GM12892 (cell line): ENCODE measurements around the gene CFAP107.
"Not testable (repeated sequence)": the region's sequence is repeated elsewhere in the genome, so short reads cannot be mapped to it uniquely, and the experiment has no call there.

Experiments
- DNase-seq: peaks from one replicate; pipeline ENCODE4 v3.0.0; 2011; ENCODE audit not compliant: insufficient read length
- FAIRE-seq: peaks from 2 replicates; lab custom pipeline; 2011; peaks lifted over from hg19 to GRCh38; lab: Jason Lieb, UNC
- POLR2A ChIP-seq: IDR thresholded peaks from 2 replicates; pipeline ENCODE4 v1.6.1; 2011; ENCODE audit warnings: low read depth, low read length, control low read depth
- POLR2AphosphoS5 ChIP-seq: IDR thresholded peaks from 2 replicates; pipeline ENCODE4 v1.6.1; 2011; ENCODE audit warnings: low read depth, low read length, control low read depth
- TAF1 ChIP-seq: IDR thresholded peaks from 2 replicates; pipeline ENCODE4 v1.6.1; 2011; ENCODE audit warnings: low read depth, mild to moderate bottlenecking, control low read depth, low read length, borderline replicate concordance

The CFAP107 gene

DNA sequence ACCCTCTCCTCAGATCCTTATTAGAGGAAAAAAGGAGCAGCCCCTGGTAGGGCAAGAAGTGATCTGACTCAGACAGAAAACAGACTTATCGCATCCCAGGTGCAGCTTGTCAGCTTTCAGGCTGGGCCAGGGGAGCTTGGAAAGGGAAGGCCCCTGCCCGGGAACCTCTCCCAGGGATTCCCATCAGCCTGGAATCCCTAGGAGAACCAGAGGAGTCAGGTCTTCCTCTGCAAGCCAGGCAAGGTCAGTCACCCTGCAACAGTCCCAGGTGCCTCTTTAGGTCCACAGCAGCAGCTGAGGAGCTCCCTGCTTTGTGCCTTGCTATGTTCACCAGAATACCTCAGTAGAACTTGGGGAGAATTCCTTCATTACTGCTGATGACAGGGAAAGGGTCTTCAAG, 24.6 kb downstream of the CFAP107 start:
- FAIRE-seq: no peak
- TF ChIP-seq POLR2AphosphoS5 (no peak), POLR2A (no peak), TAF1 (no peak)

GRCh38 chr1:12771186-12771585, 25.2 kb downstream of the CFAP107 start:
- no peak for TF ChIP-seq POLR2A
- no peak for TF ChIP-seq POLR2AphosphoS5
- no peak for TF ChIP-seq TAF1
- DNase-seq: no peak
- FAIRE-seq: no peak

More for the DNA sequence above, 24.6 kb downstream of the CFAP107 start:
- no peak for DNase-seq

DNA sequence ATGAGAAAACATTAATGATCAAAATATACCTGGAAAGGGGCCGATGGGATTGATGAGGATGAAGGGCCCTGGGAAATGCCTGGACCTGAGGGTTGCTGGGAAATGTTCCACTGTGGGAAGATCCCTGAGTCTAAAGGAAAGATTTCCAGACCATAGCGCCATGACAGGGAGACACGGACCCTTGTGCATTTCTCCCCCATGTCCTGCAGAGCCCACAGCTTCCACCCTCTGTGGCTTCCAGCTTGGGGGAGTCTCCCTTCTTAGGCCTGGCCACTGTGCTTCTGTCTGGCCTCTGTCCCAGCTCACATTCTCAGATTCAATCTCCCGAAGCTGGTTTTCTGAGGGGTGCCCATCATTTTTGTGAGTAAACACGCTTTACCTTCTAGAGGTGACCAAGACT, 26.5 kb downstream of the CFAP107 start:
- no peak for FAIRE-seq
- DNase-seq: no peak
- TF ChIP-seq POLR2AphosphoS5 (no peak), TAF1 (no peak), POLR2A (no peak)

GRCh38 chr1:12773438-12773837, 27.4 kb downstream of the CFAP107 start, which contains the start of gene PRAMEF12:
Gene PRAMEF12 (plus strand): TSS chr1:12773738. CDS start chr1:12774868, 1,130 bp downstream.
- no peak for TF ChIP-seq POLR2A
- TF ChIP-seq POLR2AphosphoS5: no peak
- TF ChIP-seq TAF1: no peak
- no peak for FAIRE-seq
- no peak for DNase-seq

DNA sequence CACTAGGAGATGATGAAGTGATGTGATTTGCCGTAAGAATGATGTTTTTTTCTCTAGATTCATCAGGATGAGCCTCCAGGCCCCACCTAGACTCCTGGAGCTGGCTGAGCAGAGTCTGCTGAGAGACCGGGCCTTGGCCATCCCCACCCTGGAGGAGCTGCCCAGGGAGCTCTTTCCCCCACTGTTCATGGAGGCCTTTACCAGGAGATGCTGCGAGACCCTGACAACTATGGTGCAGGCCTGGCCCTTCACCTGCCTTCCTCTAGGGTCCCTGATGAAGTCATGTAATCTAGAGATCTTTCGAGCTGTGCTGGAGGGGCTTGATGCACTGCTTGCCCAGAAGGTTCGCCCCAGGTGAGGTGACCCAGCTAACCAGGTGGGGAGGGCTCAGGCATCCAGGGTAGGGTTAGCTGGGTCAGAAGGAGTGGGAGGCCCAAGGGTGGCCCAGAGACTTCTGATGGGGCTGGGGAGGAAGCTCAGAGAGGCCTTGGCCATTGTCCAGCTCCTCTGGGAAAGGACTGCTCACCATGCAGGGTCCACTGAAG, 28.9 kb downstream of the CFAP107 start:
- no peak for TF ChIP-seq TAF1
- TF ChIP-seq POLR2AphosphoS5: no peak
- no peak for TF ChIP-seq POLR2A
- DNase-seq: no peak
- no peak for FAIRE-seq

GRCh38 chr1:12775443-12775842, 29.4 kb downstream of the CFAP107 start:
- DNase-seq: no peak
- TF ChIP-seq POLR2A: no peak
- no peak for TF ChIP-seq TAF1
- TF ChIP-seq POLR2AphosphoS5: no peak
- no peak for FAIRE-seq

GRCh38 chr1:12776801-12777557, 31.0 kb downstream of the CFAP107 start:
- FAIRE-seq (no peak), DNase-seq (no peak)
- no peak for TF ChIP-seq POLR2A
- no peak for TF ChIP-seq POLR2AphosphoS5
- TF ChIP-seq TAF1: no peak

DNA sequence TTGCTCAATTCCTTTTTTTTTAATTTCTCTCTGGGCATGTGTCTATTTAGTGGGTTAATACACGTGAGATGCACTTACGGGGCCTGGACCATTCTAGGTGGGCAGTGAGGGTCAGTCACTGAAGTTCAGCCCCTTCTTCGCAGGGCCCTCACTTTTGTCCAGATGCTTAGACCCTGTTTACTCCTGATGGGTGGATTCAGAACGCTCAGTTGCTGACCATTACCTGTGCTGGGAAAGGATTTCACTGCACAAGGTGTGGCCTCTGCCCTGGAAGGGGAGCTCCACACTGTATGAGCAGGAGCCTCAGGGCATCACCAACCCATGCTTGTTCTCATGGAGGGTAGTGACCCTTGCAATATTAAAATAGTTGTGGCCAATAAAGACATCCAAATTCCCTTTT, 32.1 kb downstream of the CFAP107 start:
- DNase-seq (no peak), FAIRE-seq (no peak)
- TF ChIP-seq POLR2A (no peak), POLR2AphosphoS5 (no peak), TAF1 (no peak)

- TF ChIP-seq POLR2A (no peak), TAF1 (no peak), POLR2AphosphoS5 (no peak)
- no peak for DNase-seq
- FAIRE-seq: no peak
Observed at GRCh38 chr1:12778907-12779306, 32.9 kb downstream of the CFAP107 start.

GRCh38 chr1:12781488-12781887, 35.5 kb downstream of the CFAP107 start:
- FAIRE-seq, DNase-seq: not testable (repeated sequence)

- not testable (repeated sequence) for FAIRE-seq, DNase-seq
Observed at GRCh38 chr1:12783783-12784182, 37.8 kb downstream of the CFAP107 start.

DNA sequence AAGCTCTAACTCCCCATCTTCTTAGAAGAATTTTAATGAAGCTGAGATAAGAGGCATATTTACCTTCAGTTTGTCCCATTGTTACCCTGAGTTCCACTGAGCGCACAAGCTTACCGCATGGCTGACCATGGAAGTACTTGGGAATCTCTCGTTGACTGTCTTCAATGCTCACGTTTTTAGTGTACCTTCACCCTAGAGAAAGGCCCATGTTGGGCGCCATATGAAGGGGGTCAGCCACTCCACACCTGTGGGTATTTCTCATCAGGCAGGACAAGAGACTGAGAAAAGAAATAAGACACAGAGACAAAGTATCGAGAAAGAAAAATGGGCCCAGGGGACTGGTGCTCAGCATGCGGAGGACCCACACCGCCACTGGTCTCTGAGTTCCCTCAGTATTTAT, 38.7 kb downstream of the CFAP107 start:
- not testable (repeated sequence) for DNase-seq, FAIRE-seq

DNA sequence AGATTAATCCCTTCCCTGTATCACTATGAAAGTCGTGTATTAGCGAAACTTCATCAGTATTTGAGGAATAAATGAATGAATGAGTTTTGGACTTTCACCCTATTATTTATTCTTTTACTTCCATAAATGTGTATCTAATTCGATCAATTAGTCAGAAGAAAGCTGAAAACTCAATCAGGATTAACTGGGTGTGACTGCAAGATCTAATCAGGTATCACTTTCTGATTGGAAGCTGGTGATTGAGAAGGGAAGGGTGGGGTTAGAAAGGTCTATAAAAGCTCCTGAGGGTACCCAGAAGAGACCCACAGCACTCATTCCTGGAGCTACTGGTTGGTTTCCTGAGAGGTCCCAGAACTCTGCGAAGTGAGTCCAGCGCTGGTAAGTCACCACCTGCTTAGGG, 45.1 kb downstream of the CFAP107 start, which contains the start of gene PRAMEF1:
TSS of gene PRAMEF1 (plus strand) at position 301 of the 400 bp plus-strand sequence. CDS start 1,831 bp downstream, outside the sequence.
- DNase-seq, FAIRE-seq: not testable (repeated sequence)
